ENCODE data around the gene LURAP1L. TPM values are rescaled to one million over a fixed set of nuclear protein-coding genes. Genes with fewer than 3 reads are reported as not detected.

LURAP1L gene
- total and polyA plus RNA-seq, 2 of the 4 experiments (the other 2 are of a cell fraction), result 6.1 to 10.6 TPM

GRCh38 chr9:12781226-12781733 lies 6.5 kb downstream of the LURAP1L start:
- H3K4me1 ChIP-seq (ENCODE audit: control insufficient read depth, insufficient read depth, low read length), result peaks cover 12% of the 10 kb centered on the region
- peaks cover 13 to 30% of the 10 kb centered on the region in 2 experiments; a peak in 3 of 4 replicates for H3K79me1 ChIP-seq (ENCODE audit: low read depth in 1 of 2, low read length in 2 of 2)
- no peaks in the 10 kb centered on the region for H4K20me1 ChIP-seq (ENCODE audit: insufficient read depth, low read length)
- no peak overlapping the region for H2BK15ac ChIP-seq (ENCODE audit: low read depth, low read length)
- peaks cover 5% of the 10 kb centered on the region; the same call in 1 of the 2 replicates for H3K36me3 ChIP-seq (ENCODE audit: control insufficient read depth, insufficient read depth, low read length)
- no peak overlapping the region for H2AK5ac ChIP-seq (ENCODE audit: low read depth, low read length)
- ChIA-PET POLR2A (ENCODE audit: unreplicated experiment) (no interaction called here), CTCF (interaction anchor here (0.6 kb wide), 1 partner anchor 433 kb away, joined by 3 read pairs; no protein-coding TSS in a partner anchor)
- H4K5ac ChIP-seq (ENCODE audit: low read depth, low read length), result no peak overlapping the region
- dilution Hi-C loops (cut with HindIII; ENCODE audit: low sequenced_read_pairs, unreplicated experiment), result no loop called here
- no peak for TF ChIP-seq MAZ (IDR thresholded peaks at IDR 0.05; ENCODE audit: borderline replicate concordance, low read depth, low read length)
- no peak for TF ChIP-seq MAFK (IDR thresholded peaks at IDR 0.05; ENCODE audit: low read depth, low read length)
- no peak for TF ChIP-seq CHD1 (IDR thresholded peaks at IDR 0.05; ENCODE audit: low read depth, low read length)
- TF ChIP-seq NFE2L2 (IDR thresholded peaks at IDR 0.05; ENCODE audit: low read depth, low read length), result no peak
- no peak for TF ChIP-seq ELK1 (IDR thresholded peaks at IDR 0.05; ENCODE audit: borderline replicate concordance, low read depth, low read length)
- no peak for TF ChIP-seq BHLHE40 (IDR thresholded peaks at IDR 0.05; ENCODE audit: low read depth, low read length)
- TF ChIP-seq CTCF (conservative IDR thresholded peaks at IDR 0.05; ENCODE audit: low read depth, low read length), result no peak
- WGBS, 2 experiments (ENCODE audit: extremely low coverage in 2 of 2, insufficient read length in 1 of 2), result 100% methylated on average over 1 of the region's 9 CpGs; no CpG with 5 or more reads in 1 of the 2 experiments
- H4K91ac ChIP-seq (ENCODE audit: insufficient read depth, low read depth, low read length), result no peak overlapping the region
- H3K9me3 ChIP-seq (ENCODE audit: control insufficient read depth, insufficient read depth, low read length), result no peaks in the 10 kb centered on the region
- peaks cover 12% of the 10 kb centered on the region for H3K9me1 ChIP-seq (ENCODE audit: insufficient read depth, low read length)
- no peak overlapping the region for H4K8ac ChIP-seq (ENCODE audit: low read depth in 2 of 2, low read length in 2 of 2)
- H2BK120ac ChIP-seq (ENCODE audit: low read depth, low read length), result no peak overlapping the region
- no peaks in the 10 kb centered on the region for H3K27me3 ChIP-seq (ENCODE audit: control insufficient read depth, insufficient read depth, low read length)
- no peak overlapping the region for H3K56ac ChIP-seq (ENCODE audit: extremely low read depth, insufficient read depth, low read length)
- DNase-seq, result no peak
- intact Hi-C loops (cut with micrococcal nuclease), result no loop called here
- no peak overlapping the region for H3K4ac ChIP-seq (ENCODE audit: low read depth, low read length)
- H2BK20ac ChIP-seq (ENCODE audit: low read depth, low read length), result no peak overlapping the region
- H3K27ac ChIP-seq (ENCODE audit: insufficient read depth, low read length), result no peak overlapping the region
- in situ Hi-C loops (cut with MboI; ENCODE audit: low sequenced_read_pairs), result no loop called here
- no peak overlapping the region for H3K9ac ChIP-seq (ENCODE audit: low read depth, low read length)
- no peak overlapping the region for H3K14ac ChIP-seq (replicated peaks; ENCODE audit: low read depth, low read length)
- no peak overlapping the region for H3K4me2 ChIP-seq (ENCODE audit: low read depth, low read length)
- H3K4me3 ChIP-seq (ENCODE audit: insufficient read depth, low read depth, low read length), result no peak overlapping the region
- H2AFZ ChIP-seq (replicated peaks; ENCODE audit: low read length, poor library complexity), result no peak overlapping the region
- no peak overlapping the region for H3K18ac ChIP-seq (ENCODE audit: low read depth, low read length)
- no peak overlapping the region for H2BK5ac ChIP-seq (ENCODE audit: low read depth, low read length, poor library complexity, severe bottlenecking)
- no peak for ATAC-seq (ENCODE audit: low read depth)
- no TSS peak for BruUV-seq (replicated peaks)
- H2AK9ac ChIP-seq (replicated peaks; ENCODE audit: low read depth, low read length, poor library complexity), result no peak overlapping the region
- H3K23ac ChIP-seq (ENCODE audit: low read depth, low read length), result no peak overlapping the region

Measured in IMR-90 (cell line).